GM21723 (cell line): ENCODE measurements around the gene KCNG4.

Source experiments
- ATAC-seq: cut with Tn5 transposase; IDR thresholded peaks from one replicate; pipeline ENCODE4 v1.9.1; 2021; ENCODE audit warnings: mild to moderate bottlenecking, moderate library complexity; ENCODE audit not compliant: unreplicated experiment

KCNG4 gene

GRCh38 chr16:84183911-84184591, 55.8 kb downstream of the KCNG4 start:
- no peak for ATAC-seq

- ATAC-seq = no peak
Measured at GRCh38 chr16:84183572-84183875, 56.3 kb downstream of the KCNG4 start.

GRCh38 chr16:84182680-84183571, 56.9 kb downstream of the KCNG4 start:
- ATAC-seq = no peak

- ATAC-seq = no peak
Measured at GRCh38 chr16:84182104-84182503, 57.7 kb downstream of the KCNG4 start.

- no peak for ATAC-seq
Measured at GRCh38 chr16:84181144-84181915, 58.5 kb downstream of the KCNG4 start.

GRCh38 chr16:84180519-84181140, 59.2 kb downstream of the KCNG4 start:
- no peak for ATAC-seq

- no peak for ATAC-seq
Measured at GRCh38 chr16:84179612-84180320, 60.0 kb downstream of the KCNG4 start.

- no peak for ATAC-seq
Measured at GRCh38 chr16:84178892-84179611, 60.8 kb downstream of the KCNG4 start.

GRCh38 chr16:84178146-84178765, 61.6 kb downstream of the KCNG4 start:
- ATAC-seq = no peak

- ATAC-seq = no peak
Measured at GRCh38 chr16:84177741-84178073, 62.1 kb downstream of the KCNG4 start.

- ATAC-seq = no peak
Measured at GRCh38 chr16:84176192-84177053, 63.4 kb downstream of the KCNG4 start.

- ATAC-seq = peak; percentile 83
Measured at GRCh38 chr16:84175350-84176081, 64.3 kb downstream of the KCNG4 start.

GRCh38 chr16:84174396-84174795, 65.4 kb downstream of the KCNG4 start:
- no peak for ATAC-seq

- ATAC-seq = no peak
Measured at GRCh38 chr16:84169765-84170310, 70.0 kb downstream of the KCNG4 start.
